HL-60/S4 treated with retinoic acid at 250 ng/mL for 4 days and 3 days (cell line): ENCODE data around the gene TSKU.

ENCODE experiments used
- in situ Hi-C: fragments of 300-500 bp; cut with MboI; formaldehyde crosslinking; loops from 2 replicates; pipeline ENCODE4 v1.7.0; 2022; ENCODE audit warnings: low sequenced_read_pairs

Gene TSKU

GRCh38 chr11:76750746-76751145, 32.4 kb upstream of the TSKU start:
- in situ Hi-C loops, result no loop called here

- in situ Hi-C loops, result no loop called here
Measured at GRCh38 chr11:76752321-76753143, 30.6 kb upstream of the TSKU start.

GRCh38 chr11:76753449-76753848, 29.7 kb upstream of the TSKU start:
- in situ Hi-C loops, result no loop called here

- in situ Hi-C loops, result no loop called here
Measured at GRCh38 chr11:76753950-76754349, 29.2 kb upstream of the TSKU start.

GRCh38 chr11:76756341-76756741, 26.8 kb upstream of the TSKU start:
- in situ Hi-C loops, result no loop called here

GRCh38 chr11:76758311-76758710, 24.8 kb upstream of the TSKU start:
- in situ Hi-C loops, result no loop called here

- in situ Hi-C loops, result no loop called here
Measured at GRCh38 chr11:76759092-76759491, 24.1 kb upstream of the TSKU start.

- in situ Hi-C loops, result no loop called here
Measured at GRCh38 chr11:76759517-76759916, 23.6 kb upstream of the TSKU start.

GRCh38 chr11:76760236-76760635, 22.9 kb upstream of the TSKU start:
- in situ Hi-C loops, result no loop called here

GRCh38 chr11:76761718-76762355, 21.3 kb upstream of the TSKU start:
- in situ Hi-C loops, result no loop called here

GRCh38 chr11:76762356-76762752, 20.8 kb upstream of the TSKU start:
- in situ Hi-C loops, result no loop called here

GRCh38 chr11:76762867-76763572, 20.1 kb upstream of the TSKU start:
- in situ Hi-C loops, result no loop called here

GRCh38 chr11:76763573-76764346, 19.4 kb upstream of the TSKU start:
- in situ Hi-C loops, result no loop called here

GRCh38 chr11:76764941-76765665, 18.1 kb upstream of the TSKU start:
- in situ Hi-C loops, result no loop called here

- in situ Hi-C loops, result no loop called here
Measured at GRCh38 chr11:76765863-76766350, 17.2 kb upstream of the TSKU start.

- in situ Hi-C loops, result no loop called here
Measured at GRCh38 chr11:76766521-76766920, 16.6 kb upstream of the TSKU start.

- in situ Hi-C loops, result no loop called here
Measured at GRCh38 chr11:76767659-76768058, 15.5 kb upstream of the TSKU start.

- in situ Hi-C loops, result no loop called here
Measured at GRCh38 chr11:76768088-76768908, 14.9 kb upstream of the TSKU start.

- in situ Hi-C loops, result no loop called here
Measured at GRCh38 chr11:76768909-76769560, 14.1 kb upstream of the TSKU start.
